HuH-7 (cell line): Measurements from ENCODE around the gene PPP4R2.

Source experiments
- DNase-seq: peaks from one replicate; pipeline ENCODE4 v3.0.0; 2011; ENCODE audit warnings: low spot score

PPP4R2 gene, protein sequence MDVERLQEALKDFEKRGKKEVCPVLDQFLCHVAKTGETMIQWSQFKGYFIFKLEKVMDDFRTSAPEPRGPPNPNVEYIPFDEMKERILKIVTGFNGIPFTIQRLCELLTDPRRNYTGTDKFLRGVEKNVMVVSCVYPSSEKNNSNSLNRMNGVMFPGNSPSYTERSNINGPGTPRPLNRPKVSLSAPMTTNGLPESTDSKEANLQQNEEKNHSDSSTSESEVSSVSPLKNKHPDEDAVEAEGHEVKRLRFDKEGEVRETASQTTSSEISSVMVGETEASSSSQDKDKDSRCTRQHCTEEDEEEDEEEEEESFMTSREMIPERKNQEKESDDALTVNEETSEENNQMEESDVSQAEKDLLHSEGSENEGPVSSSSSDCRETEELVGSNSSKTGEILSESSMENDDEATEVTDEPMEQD

DNA sequence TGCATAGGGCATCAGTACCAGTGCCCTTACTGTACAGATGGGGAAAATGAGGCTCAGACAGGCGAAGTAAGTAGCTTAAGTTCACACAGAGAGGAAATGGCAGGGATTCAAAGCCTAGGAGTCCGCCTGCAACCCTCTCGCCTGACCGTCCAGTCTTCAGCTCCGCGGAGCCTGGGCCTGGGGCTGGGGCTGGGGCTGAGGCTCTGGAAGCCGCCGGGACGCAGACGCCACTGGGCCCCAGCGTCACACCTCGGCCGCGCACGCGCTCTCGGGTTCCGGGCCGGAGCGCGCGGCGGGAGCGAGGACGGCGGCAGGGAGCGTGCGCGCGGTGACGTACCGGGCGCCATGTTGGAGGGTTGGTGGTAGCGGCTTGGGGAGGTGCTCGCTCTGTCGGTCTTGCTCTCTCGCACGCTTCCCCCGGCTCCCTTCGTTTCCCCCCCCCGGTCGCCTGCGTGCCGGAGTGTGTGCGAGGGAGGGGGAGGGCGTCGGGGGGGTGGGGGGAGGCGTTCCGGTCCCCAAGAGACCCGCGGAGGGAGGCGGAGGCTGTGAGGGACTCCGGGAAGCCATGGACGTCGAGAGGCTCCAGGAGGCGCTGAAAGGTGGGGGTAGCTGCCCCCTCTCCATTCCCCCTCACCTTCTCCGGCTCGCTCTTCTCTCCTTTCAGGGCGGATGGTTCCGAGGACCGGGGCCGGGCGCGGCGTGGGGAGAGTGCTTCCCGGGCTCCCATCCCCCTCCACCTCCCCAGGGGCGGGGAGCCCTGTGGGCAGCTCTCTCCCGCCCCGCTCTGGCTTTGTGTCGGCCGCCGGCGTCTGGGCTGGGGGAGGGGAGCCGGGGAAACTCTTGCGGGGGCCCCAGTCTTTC is at the start of gene PPP4R2:
Gene PPP4R2 (plus strand): TSS at position 339 of the 861 bp plus-strand sequence. CDS start 227 bp downstream, at position 566.
- DNase-seq, result peak; percentile 47

DNA sequence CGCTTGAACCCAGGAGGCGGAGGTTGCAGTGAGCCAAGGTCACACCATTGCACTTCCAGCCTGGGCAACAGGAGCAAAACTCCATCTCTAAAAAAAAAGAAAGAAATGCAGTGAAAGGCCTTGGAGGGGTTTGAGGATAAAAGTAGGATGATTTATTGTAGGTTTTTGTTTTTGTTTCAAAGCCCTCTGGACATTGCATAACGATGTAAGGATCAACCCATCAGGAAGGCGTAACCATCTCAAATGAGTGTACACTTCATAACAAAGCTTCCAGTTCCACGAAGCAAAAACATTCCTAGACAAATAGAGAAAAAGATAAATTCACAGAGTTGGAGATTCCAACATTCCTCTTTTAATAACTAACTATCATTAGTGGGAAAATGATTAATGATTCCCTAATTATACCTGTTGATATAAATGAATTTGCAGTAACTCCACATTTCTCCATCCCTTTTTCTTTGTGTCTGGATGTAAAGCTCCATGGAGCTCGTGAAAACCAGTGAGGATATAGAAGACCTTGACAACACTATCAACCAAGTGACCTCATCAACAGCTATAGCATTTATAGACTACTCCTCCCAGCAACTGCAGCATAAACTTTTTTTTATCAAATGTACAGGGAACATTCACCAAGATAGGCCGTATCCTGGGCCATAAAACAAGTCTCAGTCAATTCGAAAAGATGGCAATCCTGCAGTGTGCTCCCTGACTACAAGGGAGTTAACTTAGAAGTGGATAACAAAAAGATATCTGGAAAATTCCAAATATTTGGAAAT is 48.7 kb upstream of the PPP4R2 start:
- DNase-seq, result no peak

DNA sequence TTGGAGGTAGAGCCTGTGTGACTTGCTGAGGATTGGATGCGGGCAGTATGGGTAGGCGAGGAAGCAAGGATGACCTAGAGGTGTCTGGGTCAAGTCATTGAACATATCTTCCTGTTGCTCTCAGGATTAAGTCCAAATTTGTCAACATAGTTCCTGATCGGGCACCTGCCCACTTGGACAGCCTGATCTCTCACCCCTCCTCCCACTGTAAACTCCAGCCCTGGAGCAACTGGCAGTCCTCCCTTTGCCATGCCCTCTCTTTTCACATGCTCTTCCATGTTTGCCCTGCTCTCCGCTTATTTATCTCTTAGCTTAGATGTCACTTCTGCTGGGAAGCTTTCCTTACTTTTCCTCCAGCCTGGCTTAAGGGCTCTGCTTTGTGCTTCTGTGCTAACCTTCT is 47.6 kb upstream of the PPP4R2 start:
- no peak for DNase-seq

DNA sequence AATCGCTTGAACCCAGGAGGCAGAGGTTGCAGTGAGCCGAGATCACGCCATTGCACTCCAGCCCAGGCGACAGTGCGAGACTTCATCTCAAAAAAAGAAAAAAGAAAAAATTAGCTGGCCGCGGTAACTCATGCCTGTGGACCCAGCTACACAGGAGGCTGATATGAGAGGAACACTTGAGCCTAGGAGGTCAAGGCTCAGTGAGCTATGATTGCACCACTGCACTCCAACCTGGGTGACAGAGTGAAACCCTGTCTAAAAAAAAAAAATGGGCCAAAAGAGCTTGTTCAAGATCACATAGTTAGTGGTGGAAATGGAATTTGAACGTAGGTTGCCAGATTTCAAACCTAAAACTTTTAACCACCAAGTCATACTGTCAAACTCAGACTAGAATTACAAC is 46.2 kb upstream of the PPP4R2 start:
- DNase-seq, result no peak

DNA sequence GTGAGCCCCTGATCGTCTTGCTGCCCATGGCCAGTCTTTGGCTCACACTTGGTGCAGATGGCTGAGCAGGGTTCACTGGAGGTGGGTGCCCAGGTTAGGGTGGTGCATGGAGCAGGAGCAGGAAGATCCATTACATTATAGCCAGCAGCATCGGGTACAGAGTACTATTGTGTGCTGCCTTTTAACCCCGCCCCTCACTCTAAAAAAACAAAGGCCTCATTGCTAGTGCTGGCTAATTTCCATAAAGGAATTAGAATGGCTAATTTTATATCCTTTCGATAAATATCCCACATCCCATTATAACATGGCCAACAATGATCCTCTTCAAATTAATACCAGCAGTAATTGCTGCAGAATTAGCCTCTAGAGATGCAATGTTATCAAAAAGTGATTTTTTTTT is 45.8 kb upstream of the PPP4R2 start:
- DNase-seq, result no peak

DNA sequence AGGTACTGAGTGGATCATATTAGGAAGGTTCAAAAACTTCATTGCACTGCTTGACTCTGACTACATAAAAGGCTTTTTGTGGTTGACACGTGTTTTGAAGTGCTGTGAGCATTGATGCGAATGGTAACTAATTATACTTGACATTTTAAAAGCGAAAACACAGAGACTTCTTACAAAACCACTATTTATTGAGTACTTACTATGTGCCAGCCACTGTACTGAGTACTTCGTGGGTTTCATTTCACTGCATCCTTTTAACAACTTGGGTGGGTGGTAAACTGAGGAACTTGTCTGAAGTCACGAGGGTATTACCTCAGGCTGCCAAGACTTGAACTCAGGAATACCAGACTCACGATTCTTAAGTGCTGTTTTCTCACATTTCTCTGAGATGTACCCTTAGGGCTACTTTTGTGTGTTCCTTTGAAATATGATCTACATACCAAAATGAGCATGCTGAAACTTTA is 45.3 kb upstream of the PPP4R2 start:
- DNase-seq, result no peak

DNA sequence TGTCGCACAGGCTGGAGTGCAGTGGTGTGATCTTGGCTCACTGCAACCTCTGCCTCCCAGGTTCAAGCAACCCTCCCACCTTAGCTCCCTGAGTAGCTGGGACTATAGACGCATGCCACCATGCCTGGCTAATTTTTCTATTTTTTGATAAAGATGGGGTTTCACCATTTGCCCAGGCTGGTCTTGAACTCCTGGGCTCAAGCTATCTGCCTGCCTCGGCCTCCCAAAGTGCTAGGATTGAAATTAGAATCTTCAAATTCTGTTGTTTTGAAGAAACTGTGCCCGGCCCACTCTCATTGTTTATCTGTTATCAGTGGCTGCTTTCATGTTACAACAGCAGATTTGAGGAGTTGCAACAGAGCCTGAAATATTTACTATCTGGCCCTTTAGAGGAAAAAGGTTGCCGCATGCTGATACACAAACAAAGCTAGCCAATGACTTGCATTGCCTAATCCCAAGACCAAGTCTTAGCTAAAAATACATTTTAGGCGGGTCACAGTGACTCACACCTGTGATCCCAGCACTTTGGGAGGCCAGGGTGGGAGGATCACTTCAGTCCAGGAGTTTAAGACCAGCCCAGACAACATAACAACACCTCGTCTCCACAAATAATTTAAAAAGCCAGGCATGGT is 43.2 kb upstream of the PPP4R2 start:
- DNase-seq, result peak; percentile 7

DNA sequence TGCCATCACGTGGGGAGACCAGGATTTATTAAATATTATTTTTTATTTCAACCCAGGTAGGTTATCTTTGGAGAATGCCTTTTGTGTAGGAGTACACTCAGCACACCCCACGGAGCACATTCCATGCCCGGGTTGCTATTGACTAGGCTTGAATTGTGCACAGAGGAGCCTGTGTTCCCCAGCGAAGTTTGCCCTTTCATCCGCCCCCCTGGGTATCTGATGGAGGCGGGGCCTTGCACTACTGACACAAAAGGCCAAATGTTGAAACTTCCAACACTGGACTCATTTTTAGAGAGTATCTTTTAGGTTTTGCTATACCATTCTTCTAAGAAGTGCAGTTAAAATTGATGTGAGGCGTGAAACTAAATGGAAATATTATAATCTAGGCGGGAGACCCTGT is 39.3 kb upstream of the PPP4R2 start:
- peak; percentile 12 for DNase-seq

DNA sequence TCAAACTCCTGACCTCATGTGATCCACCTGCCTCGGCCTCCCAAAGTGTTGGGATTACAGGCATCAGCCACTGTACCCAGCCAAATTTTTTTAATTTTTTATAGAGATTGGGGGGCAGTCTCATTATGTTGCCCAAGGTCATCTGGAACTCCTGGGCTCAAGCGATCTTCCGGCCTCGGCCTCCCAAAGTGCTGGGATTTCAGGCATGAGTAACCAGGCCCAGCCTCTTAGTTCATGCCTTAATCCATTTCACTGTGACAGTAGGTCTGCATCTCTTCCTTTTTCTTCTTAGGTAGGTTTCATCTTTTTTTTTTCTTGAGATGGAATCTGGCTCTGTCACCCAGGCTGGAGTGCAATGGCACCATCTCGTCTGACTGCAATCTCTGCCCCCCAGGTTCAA is 37.3 kb upstream of the PPP4R2 start:
- DNase-seq, result no peak

DNA sequence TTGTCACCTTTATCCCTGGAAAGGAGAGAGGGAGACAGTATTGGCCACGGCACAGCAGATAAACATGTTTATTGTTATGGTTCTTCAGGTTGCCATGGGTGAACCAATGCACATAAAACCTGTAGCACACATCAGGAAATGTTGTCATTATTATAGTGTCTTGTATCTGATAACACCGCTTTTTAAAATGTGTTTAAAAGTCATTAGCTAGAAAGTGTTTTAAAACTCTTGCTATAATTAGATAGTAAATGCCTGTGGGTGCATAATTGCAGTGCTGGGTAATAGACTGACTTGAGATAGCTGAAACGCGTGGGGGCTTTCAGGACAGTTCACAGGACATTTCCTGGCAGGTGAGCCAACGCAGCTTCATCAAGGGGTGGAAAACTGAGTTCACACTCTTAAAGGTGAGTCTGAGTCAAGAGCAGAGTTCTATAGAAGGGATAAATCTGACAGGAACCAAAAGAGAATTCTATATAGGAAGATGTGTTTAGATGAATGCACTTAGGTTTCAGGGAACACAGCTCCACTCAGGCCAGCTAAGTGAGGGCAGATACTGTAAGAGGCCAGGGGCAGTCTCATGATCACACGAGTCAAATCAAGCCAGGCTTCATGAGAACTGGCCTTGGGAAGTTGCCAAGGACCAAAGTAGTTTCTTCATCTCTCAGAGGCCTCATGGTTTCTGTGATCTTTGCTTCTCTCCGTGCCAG is 35.6 kb upstream of the PPP4R2 start:
- DNase-seq, result no peak

DNA sequence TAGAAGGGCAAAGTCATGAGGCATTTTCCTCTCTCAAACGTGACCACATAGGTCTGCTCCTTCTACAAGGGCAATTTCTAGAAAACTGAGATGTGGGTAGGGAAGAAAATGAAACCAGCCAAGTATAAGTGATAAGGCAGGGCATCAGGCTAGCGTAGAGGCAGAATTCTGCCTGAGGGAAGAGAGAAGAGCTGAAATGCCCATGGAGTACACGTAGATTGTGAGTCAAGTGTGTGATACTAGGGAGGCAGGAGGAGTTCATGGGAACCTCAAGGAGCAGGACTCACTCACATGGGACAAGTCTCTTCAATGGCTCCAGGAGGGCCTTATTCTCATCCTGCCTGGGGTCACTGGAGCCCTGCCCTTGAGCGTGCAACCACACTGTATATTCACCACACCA is 34.9 kb upstream of the PPP4R2 start:
- no peak for DNase-seq

DNA sequence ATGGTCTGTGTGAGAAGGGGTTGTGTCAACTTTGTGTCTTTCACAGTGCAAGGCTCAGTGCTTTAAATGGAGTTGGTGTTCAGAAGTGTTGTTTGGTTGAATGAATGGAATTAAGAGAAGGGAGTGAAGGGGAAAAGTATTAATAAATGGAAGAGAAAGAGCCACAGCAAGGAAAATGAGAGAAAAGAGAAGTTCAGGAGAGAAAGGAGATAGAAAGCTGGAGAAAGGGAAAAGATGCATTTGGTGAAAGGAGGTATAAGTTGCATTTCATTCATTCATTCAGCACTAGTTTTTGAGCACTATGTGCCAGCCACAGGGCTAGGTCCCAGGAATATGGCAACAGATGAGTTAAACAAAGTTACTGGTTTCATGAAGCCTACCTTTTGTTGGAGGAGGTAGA is 34.3 kb upstream of the PPP4R2 start:
- DNase-seq, result no peak

DNA sequence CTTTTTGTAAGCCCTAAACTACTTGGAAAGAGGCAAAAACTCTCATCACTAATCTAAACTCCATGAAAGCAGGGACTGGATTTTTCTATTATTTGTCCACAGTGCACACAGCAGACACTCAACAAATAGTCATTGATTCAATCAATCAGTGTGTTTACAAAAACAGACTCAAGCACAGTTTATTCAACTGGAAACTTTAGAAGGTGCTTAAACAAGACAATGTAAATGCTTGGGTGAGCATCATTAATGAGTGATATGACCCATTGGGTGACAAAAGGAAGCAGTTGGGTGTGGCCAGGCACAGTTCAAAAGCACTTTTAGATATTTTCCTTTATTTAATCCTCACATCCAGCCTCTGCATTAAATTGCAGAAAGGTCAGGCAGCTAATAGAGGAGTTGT is 32.0 kb upstream of the PPP4R2 start:
- no peak for DNase-seq

DNA sequence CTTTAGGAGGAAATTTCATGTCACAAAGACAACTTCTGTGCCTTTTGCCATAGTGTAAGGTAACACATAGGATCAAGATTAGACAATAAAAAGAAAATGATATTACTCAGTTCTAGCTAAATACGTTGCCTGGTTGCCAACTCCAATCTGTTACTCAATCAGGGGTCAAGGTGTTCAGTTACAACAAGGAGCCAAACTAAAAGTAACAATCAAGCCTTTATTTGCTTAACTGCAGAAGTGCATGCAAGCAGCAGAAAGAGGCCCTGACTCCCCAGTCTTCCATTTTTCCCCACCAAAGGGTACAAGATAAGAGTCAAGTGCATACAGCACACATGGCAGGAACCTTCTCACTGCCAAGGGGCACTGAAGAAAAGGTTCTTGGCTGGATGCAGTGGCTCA is 28.3 kb upstream of the PPP4R2 start:
- DNase-seq, result no peak

DNA sequence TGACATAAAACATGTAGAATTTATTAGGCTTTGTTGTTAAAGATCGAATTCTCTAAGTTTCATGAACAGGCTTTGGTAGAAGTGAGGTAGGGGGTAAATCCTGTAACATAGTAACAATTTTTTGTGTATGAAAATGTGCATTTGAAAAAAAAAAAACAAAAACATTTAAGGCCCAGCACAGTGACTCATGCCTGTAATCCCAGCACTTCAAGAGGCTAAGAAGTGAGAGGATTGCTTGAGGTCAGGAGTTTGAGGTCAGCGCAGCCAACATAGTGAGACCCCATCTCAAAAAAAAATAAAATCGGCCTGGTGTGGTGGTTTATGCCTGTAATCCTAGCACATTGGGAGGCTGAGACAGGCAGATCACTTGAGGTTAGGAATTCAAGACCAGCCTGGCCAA is 26.8 kb upstream of the PPP4R2 start:
- DNase-seq, result no peak

DNA sequence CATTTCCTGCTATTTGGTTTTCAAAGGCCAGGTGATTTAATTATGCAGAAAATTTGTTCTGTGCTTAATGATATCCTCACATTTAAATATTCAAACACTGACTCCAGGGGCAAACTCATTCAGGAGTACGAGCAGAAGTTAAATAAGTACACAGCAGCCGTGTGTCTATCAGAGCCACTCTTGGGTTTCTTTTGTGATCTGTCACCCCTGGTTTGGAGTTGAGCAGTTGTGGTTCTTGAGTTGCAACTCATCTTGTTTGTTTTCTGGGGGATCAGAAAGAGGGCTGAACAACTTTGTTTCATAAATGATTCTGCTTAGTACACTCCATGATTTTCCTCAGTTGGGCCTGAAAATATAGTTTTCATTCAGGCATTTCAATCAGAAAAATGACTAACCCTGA is 25.7 kb upstream of the PPP4R2 start:
- DNase-seq, result no peak

DNA sequence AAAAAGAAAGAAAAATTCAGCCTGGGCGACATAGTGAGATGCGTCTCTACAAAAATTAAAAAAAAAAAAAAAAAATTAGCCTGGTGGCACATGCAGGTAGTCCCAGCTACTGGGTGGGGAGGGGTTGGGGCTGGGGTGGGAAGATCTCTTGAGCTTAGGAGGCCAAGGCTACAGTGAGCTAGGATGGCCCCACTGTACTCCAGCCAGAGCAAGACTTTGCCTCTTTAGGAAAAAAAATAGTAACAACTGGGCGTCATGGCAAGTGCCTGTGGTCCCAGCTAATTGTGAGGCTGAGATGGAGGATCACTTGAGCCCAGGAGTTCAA is 23.9 kb upstream of the PPP4R2 start:
- DNase-seq, result no peak

DNA sequence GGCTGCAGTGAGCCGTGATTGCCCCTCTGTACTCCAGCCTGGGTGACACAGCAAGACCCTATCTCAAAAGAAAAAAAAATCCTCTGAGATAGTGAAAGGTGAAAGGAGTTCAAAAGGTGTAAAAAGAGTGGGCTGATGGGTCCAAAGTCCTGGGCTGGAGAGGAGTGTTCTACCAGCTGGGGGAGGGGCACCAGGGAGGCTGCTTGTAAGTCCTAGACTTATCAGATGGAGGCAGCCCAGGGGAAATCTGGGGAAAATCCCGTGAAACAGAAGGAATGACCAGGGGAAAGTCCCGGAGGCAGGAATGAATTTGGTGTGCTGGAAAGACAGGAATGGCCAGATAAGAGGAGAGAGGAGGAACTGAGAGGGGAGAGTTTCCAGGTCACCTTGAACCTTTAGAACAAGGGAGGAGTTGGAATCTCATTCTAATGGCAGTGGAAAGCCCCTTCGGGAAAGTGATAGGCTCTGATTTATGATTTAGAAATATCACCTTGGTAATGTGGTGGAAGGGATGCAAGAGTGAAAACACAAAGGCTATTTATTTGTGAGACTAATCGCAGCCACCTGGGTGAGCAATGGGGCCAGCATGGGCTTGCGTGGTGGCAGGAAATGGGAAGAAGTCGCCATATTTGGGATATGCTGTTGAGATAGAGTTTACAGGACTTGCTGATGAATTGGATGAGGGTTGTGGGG is 23.4 kb upstream of the PPP4R2 start:
- DNase-seq, result peak; percentile 37

DNA sequence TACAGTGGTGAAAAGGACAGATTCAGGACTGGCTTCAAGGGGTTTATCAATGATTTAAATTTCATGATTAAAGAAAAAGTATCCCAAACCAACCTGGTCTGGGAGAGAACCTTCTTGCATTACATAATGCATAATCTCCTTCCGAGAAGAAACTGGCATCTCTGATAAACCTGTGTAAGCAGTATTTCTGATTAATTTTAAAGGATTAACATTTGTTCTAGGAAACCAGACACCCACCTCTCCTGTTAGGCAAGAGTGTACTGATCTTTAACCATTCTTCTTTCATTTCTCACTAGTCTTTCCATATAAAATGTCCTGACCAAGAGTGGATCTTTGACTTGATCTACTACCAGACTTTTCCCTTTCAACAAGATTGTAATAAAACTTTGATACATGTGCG is 22.8 kb upstream of the PPP4R2 start:
- no peak for DNase-seq

DNA sequence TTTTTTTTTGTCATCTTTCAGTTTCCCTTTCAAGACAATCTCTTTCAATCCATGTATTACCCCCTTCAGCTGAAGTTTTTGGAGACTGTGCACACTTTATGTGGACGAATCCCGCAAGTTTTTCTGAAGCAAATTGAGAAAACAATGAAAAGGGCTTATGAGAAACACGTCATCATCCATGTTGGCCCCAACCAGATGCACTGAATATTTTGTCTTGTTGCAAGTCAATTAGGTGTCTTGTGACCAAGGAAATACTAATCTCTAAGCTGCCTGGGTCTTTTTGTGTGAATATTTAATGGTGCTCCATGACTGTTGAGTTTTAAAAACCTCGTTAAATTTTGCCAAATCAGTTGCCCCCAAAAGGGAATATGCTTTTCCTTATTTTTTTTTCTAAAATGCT is 21.7 kb upstream of the PPP4R2 start:
- DNase-seq, result no peak

DNA sequence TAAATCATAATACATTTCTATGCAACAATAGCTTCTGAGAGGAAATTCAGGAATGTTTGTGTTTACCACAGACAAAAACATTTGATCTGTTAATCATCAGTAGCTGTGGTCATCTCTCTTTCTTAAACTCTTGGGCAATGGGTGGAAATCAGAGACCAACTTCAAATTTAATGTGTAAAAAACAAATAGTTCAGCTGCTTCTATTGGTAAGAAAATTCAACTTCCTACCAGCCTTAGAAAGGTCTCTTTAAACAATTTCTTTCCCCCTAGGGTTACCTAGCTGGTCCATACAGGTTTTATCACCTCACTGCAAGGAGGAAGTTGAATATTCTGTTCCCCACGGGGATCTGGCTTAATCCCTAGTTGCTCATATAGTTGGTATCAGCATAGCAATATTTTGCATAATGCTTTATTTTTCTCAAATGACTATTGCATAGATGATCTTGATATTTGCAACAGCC is 20.3 kb upstream of the PPP4R2 start:
- DNase-seq, result no peak
